ENCODE results near the gene SERPINF2. TPM values are rescaled to one million over a fixed set of nuclear protein-coding genes. Genes with fewer than 3 reads are reported as not detected.

SERPINF2 gene
- total and polyA plus RNA-seq, 2 experiments from 2014 or later = 0.08 TPM; not detected in 1

GRCh38 chr17:1731194-1731506 lies 11.5 kb upstream of the SERPINF2 start:
- DNase-seq = no peak
- Histone ChIP-seq H3K9ac (peak overlapping the region; percentile 67), H3K4me3 (no peak overlapping the region), H3K79me2 (ENCODE audit: insufficient read depth) (peaks cover 9% of the 10 kb centered on the region; the same call in 1 of the 2 replicates), H3K36me3 (ENCODE audit: low read depth) (no peaks in the 10 kb centered on the region), H3K27ac (no peak overlapping the region), H3K9me2 (ENCODE audit: insufficient read depth) (no peaks in the 10 kb centered on the region), H3K4me1 (ENCODE audit: insufficient read depth) (peaks cover 11% of the 10 kb centered on the region; the same call in 1 of the 2 replicates), H4K20me1 (ENCODE audit: insufficient read depth) (no peaks in the 10 kb centered on the region), H3K9me3 (ENCODE audit: low read depth) (no peaks in the 10 kb centered on the region), H3K27me3 (replicated peaks; ENCODE audit: insufficient read depth) (no peaks in the 10 kb centered on the region), H2AFZ (no peak overlapping the region), H3K4me2 (ENCODE audit: unreplicated experiment) (peak overlapping the region; percentile 10), H3F3A (ENCODE audit: insufficient read depth) (peaks cover 7% of the 10 kb centered on the region; the same call in 1 of the 2 replicates)
- 31 to 38% methylated on average over 10 of the region's 10 CpGs for WGBS, 2 experiments (ENCODE audit: low coverage in 1 of 2, low lambda C conversion rate in 2 of 2, missing lambda C conversion rate in 2 of 2)
- in situ Hi-C loops (cut with MboI) = no loop called here
- no peak for TF ChIP-seq EZH2 (IDR thresholded peaks at IDR 0.05; ENCODE audit: insufficient read depth, poor library complexity, severe bottlenecking)
- no peak for TF ChIP-seq EZH2phosphoT487 (IDR thresholded peaks at IDR 0.05; ENCODE audit: insufficient read depth, low read depth)

GRCh38 chr17:1732241-1732832 lies 10.3 kb upstream of the SERPINF2 start:
- Histone ChIP-seq H3K4me1 (ENCODE audit: insufficient read depth) (peaks cover 18% of the 10 kb centered on the region), H3K4me3 (no peak overlapping the region), H3K9me3 (ENCODE audit: low read depth) (no peaks in the 10 kb centered on the region), H3K9ac (no peak overlapping the region), H3K9me2 (ENCODE audit: insufficient read depth) (no peaks in the 10 kb centered on the region), H3K27me3 (replicated peaks; ENCODE audit: insufficient read depth) (no peaks in the 10 kb centered on the region), H3K79me2 (ENCODE audit: insufficient read depth) (0 out of 2 replicates have a peak, but pooled peaks cover 5% of the 10 kb centered on the region), H4K20me1 (ENCODE audit: insufficient read depth) (no peaks in the 10 kb centered on the region), H3K27ac (no peak overlapping the region), H3K4me2 (ENCODE audit: unreplicated experiment) (no peak overlapping the region), H3K36me3 (ENCODE audit: low read depth) (no peaks in the 10 kb centered on the region), H3F3A (ENCODE audit: insufficient read depth) (peaks cover 7% of the 10 kb centered on the region; the same call in 1 of the 2 replicates), H2AFZ (no peak overlapping the region)
- no peak for DNase-seq
- in situ Hi-C loops (cut with MboI) = no loop called here
- TF ChIP-seq EZH2 (IDR thresholded peaks at IDR 0.05; ENCODE audit: insufficient read depth, poor library complexity, severe bottlenecking) (no peak), EZH2phosphoT487 (IDR thresholded peaks at IDR 0.05; ENCODE audit: insufficient read depth, low read depth) (no peak)
- WGBS, 2 experiments (ENCODE audit: low coverage in 1 of 2, low lambda C conversion rate in 2 of 2, missing lambda C conversion rate in 2 of 2) = 95 to 98% methylated on average over 16 to 18 of the region's 22 CpGs

- Histone ChIP-seq H3K9ac (no peak overlapping the region), H3F3A (ENCODE audit: insufficient read depth) (peaks cover 7% of the 10 kb centered on the region; the same call in 1 of the 2 replicates), H3K27ac (no peak overlapping the region), H3K9me3 (ENCODE audit: low read depth) (no peaks in the 10 kb centered on the region), H3K9me2 (ENCODE audit: insufficient read depth) (no peaks in the 10 kb centered on the region), H3K36me3 (ENCODE audit: low read depth) (no peaks in the 10 kb centered on the region), H4K20me1 (ENCODE audit: insufficient read depth) (no peaks in the 10 kb centered on the region), H3K79me2 (ENCODE audit: insufficient read depth) (0 out of 2 replicates have a peak, but pooled peaks cover 5% of the 10 kb centered on the region), H3K4me2 (ENCODE audit: unreplicated experiment) (no peak overlapping the region), H3K4me1 (ENCODE audit: insufficient read depth) (peaks cover 18% of the 10 kb centered on the region), H3K4me3 (no peak overlapping the region), H2AFZ (no peak overlapping the region), H3K27me3 (replicated peaks; ENCODE audit: insufficient read depth) (no peaks in the 10 kb centered on the region)
- TF ChIP-seq EZH2 (IDR thresholded peaks at IDR 0.05; ENCODE audit: insufficient read depth, poor library complexity, severe bottlenecking) = no peak
- no peak for TF ChIP-seq EZH2phosphoT487 (IDR thresholded peaks at IDR 0.05; ENCODE audit: insufficient read depth, low read depth)
- no peak for DNase-seq
- in situ Hi-C loops (cut with MboI) = no loop called here
- 83 to 86% methylated on average over 11 of the region's 11 CpGs for WGBS, 2 experiments (ENCODE audit: low coverage in 1 of 2, low lambda C conversion rate in 2 of 2, missing lambda C conversion rate in 2 of 2)
These were observed 9.8 kb upstream of the SERPINF2 start for GRCh38 chr17:1732833-1733321.

- Histone ChIP-seq H3K9me2 (ENCODE audit: insufficient read depth) (no peaks in the 10 kb centered on the region), H3K36me3 (ENCODE audit: low read depth) (no peaks in the 10 kb centered on the region), H3K9me3 (ENCODE audit: low read depth) (no peaks in the 10 kb centered on the region), H2AFZ (no peak overlapping the region), H3K4me1 (ENCODE audit: insufficient read depth) (peaks cover 18% of the 10 kb centered on the region), H3K9ac (no peak overlapping the region), H3K4me2 (ENCODE audit: unreplicated experiment) (no peak overlapping the region), H3K4me3 (no peak overlapping the region), H3K27me3 (replicated peaks; ENCODE audit: insufficient read depth) (no peaks in the 10 kb centered on the region), H3K79me2 (ENCODE audit: insufficient read depth) (0 out of 2 replicates have a peak, but pooled peaks cover 5% of the 10 kb centered on the region), H3K27ac (no peak overlapping the region), H4K20me1 (ENCODE audit: insufficient read depth) (no peaks in the 10 kb centered on the region), H3F3A (ENCODE audit: insufficient read depth) (peaks cover 7% of the 10 kb centered on the region; the same call in 1 of the 2 replicates)
- in situ Hi-C loops (cut with MboI) = no loop called here
- DNase-seq = no peak
- TF ChIP-seq EZH2phosphoT487 (IDR thresholded peaks at IDR 0.05; ENCODE audit: insufficient read depth, low read depth) (no peak), EZH2 (IDR thresholded peaks at IDR 0.05; ENCODE audit: insufficient read depth, poor library complexity, severe bottlenecking) (no peak)
- WGBS, 2 experiments (ENCODE audit: low coverage in 1 of 2, low lambda C conversion rate in 2 of 2, missing lambda C conversion rate in 2 of 2) = 96 to 98% methylated on average over 29 to 38 of the region's 38 CpGs
These were observed 8.9 kb upstream of the SERPINF2 start for GRCh38 chr17:1733759-1734158.
